Measurements from ENCODE around the gene STX8.
"Not testable (repeated sequence)": the region's sequence is repeated elsewhere in the genome, so short reads cannot be mapped to it uniquely, and the experiment has no call there.

The STX8 gene

GRCh38 chr17:9270921-9271320, 304.7 kb downstream of the STX8 start:
- in situ Hi-C loops (cut with MboI; ENCODE audit: low sequenced_read_pairs), result no loop called here

GRCh38 chr17:9269350-9270035, 306.1 kb downstream of the STX8 start:
- in situ Hi-C loops (cut with MboI; ENCODE audit: low sequenced_read_pairs), result no loop called here

- in situ Hi-C loops (cut with MboI; ENCODE audit: low sequenced_read_pairs), result no loop called here
These were observed 307.1 kb downstream of the STX8 start for GRCh38 chr17:9268546-9268945.

GRCh38 chr17:9266697-9267117, 308.9 kb downstream of the STX8 start:
- in situ Hi-C loops (cut with MboI; ENCODE audit: low sequenced_read_pairs), result no loop called here

DNA sequence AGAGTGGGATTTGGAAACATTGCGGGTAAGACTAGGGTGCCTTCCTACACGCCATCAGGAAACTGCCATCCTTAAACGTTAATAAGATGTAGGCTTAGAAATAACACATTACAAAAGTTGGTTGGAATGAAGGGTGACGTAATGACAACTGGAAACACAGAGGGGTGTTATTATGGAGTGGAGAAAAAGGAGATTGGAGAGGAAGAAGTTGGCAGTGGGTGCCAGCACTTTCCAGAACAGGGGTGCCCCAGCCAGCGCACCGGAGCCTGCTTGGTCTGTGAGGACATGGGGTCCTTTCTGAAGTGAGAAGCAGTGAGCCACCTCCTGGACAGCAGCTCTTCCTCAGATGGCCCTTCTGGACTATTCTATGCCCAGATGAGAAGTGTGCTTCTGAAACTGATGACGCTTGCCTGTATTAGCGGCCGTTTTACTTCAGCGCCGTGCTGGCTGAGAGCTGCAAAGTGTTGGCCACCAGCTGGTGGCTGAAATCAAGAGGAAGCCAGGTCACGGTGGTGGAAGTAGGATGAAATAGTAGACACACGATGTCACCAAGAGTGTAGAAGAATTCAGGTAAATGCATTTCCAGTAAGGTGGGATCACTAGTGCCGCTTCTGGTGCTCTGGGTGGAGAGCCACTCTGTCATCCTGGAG, 309.5 kb downstream of the STX8 start:
- in situ Hi-C loops (cut with MboI; ENCODE audit: low sequenced_read_pairs), result no loop called here

DNA sequence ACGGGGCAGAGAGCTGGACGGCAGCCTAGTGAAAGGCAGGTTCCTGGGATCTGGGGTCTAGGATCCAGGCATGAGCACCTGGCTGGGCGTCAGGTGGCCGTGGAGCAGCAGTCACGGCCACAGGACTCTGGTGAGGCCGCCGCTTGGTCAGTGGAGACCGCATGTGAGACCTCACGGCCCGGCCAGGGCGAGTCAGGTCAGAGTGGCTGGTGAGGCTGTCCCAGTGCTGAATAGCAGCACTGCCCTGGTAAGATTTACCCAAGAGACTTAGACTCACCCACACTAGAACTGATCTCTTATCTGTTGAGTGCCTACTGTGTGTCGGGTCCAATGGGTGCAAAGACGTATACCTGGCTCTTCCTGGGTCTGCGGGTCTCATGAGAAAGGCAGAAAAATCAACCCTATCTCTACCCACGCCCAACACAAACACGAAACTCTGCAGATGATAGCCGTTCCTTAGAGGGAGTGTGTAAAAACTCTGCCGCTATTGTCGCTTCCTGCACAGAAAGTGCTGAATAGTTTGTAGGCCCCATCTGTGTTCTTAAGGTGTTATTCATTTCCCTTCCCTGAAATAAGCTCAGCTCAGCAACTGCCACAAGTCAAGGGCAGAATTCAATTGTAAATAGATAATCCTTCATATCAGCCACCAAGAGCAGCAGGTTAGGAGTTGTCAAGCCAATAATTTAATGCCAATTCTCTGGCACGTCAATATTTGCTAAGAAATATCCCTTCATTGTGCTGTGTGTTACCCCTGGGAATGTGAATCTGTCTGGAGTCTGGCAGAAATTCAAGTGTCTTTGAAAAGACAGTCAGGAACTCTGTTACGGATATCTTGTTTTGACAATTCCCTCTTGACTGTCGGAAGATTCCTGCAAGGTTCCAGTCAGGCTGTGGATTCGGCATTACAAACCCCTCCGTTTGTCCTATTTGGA, 314.3 kb downstream of the STX8 start:
- in situ Hi-C loops (cut with MboI; ENCODE audit: low sequenced_read_pairs), result no loop called here

- in situ Hi-C loops (cut with MboI; ENCODE audit: low sequenced_read_pairs), result no loop called here
These were observed 316.2 kb downstream of the STX8 start for GRCh38 chr17:9259419-9259818.

- in situ Hi-C loops (cut with MboI; ENCODE audit: low sequenced_read_pairs), result no loop called here
These were observed 317.3 kb downstream of the STX8 start for GRCh38 chr17:9258115-9259015.

- in situ Hi-C loops (cut with MboI; ENCODE audit: low sequenced_read_pairs), result not testable (repeated sequence)
These were observed 318.0 kb downstream of the STX8 start for GRCh38 chr17:9257630-9257965.

- in situ Hi-C loops (cut with MboI; ENCODE audit: low sequenced_read_pairs), result no loop called here
These were observed 318.6 kb downstream of the STX8 start for GRCh38 chr17:9256751-9257629.

- in situ Hi-C loops (cut with MboI; ENCODE audit: low sequenced_read_pairs), result no loop called here
These were observed 319.3 kb downstream of the STX8 start for GRCh38 chr17:9256361-9256750.

DNA sequence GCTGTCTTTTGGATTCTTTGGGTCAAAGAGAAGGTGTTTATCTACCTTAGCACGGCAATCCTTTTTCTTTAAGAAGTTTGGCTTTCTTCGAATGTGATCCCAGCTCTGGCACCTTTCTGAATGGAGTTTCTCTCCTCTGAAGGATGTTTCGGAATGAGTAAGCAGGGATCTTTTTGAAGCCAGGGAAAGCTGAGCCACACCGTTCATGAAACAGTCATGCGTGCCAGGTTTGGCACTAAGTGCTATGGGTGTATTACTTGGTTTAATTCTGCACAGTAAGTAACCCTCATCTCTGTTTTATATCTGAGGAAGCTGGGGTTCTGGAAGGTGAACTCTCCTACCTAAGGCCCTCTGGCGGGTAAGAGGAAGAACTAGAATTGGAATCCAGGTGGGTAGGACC, 319.8 kb downstream of the STX8 start:
- in situ Hi-C loops (cut with MboI; ENCODE audit: low sequenced_read_pairs), result no loop called here

DNA sequence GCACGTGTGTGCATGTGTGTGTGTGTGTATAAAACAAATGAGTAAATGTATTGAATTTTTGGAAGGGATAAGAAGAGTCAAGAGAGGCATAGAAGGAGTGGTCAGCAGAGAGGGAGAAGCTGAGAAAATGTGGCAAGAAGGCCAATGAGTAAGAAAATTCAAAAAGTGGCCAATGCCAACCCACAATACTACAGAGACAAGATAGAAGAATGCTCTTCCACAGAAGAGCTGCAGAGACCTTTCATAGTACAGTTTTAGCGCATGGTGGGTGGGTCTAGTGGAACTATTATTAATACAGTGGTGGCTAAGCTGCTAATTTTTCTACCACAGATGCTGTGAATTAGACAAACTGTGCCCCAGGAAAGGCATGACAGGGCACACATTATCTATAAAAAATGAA, 320.8 kb downstream of the STX8 start:
- in situ Hi-C loops (cut with MboI; ENCODE audit: low sequenced_read_pairs), result no loop called here

DNA sequence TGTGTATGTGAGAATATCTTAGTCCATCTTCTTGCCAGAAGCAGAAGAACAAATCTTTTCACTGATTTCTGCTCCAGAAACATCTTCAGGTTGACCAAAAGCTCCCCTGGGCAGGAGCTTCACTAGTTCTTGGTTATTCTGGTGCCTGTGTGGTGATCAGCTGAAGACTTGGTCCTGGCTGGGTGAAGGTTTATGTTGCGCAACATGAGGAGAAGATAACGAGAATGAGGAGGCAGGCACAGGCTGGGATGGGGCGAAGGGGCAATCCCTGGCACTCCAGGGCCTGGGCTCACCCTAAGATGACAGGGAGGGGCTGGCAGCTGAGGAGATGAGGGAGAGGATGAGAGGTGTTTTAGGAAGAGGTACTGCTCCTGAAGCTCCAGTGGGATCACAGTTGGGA, 322.3 kb downstream of the STX8 start:
- in situ Hi-C loops (cut with MboI; ENCODE audit: low sequenced_read_pairs), result no loop called here

DNA sequence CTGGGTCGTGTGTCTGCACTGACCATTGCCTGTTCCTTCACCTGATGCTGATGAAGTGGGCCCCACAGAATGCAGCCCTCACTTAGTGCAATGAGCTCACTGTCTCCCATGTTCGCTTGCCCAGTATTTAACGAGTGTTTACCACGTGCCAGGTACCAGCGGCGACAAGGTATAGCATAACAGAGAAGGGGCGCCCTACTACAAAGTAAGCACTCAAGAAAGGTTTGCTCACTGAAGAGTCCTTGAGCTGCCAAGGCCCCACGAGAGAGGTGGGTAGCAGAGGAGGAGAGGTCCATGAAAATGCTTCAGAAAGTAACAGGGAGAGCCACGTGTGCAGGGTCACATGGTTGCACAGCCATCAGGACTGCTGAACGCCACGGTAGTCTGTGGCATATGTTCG, 324.3 kb downstream of the STX8 start:
- in situ Hi-C loops (cut with MboI; ENCODE audit: low sequenced_read_pairs), result no loop called here

DNA sequence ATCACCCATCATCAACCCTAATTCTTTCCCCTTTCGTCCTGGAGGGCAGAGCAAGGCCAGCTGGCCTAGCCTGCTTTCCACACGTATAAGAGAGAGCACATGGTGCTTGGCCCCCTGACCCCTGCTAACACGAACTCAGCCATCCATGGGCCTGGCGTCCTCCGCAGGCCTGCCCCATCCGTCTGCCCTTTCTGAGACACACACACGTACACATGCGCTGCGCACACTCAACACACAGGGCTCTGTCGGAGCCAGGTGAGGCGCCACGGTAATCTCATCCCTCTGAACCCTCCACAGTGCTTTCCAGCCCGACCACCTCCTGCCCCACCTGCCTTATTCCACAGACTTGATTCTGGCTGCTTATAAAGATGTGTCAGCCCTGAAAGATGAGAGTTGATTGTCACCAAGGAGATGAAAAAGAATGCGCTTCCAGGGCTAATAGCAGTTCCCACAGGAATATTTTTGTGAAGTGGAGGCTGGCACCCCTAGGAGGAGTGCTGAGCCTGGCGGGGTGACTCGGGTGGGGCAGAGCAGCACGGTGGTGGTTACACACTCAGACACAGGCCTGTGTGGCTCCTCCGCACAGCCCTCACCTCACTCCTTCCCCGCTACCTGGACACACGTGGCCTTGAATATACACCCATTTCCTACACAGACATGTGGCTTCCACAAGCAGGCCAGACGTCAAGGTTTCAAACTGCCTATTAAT, 326.2 kb downstream of the STX8 start:
- in situ Hi-C loops (cut with MboI; ENCODE audit: low sequenced_read_pairs), result no loop called here

- in situ Hi-C loops (cut with MboI; ENCODE audit: low sequenced_read_pairs), result no loop called here
These were observed 328.1 kb downstream of the STX8 start for GRCh38 chr17:9247401-9247938.

DNA sequence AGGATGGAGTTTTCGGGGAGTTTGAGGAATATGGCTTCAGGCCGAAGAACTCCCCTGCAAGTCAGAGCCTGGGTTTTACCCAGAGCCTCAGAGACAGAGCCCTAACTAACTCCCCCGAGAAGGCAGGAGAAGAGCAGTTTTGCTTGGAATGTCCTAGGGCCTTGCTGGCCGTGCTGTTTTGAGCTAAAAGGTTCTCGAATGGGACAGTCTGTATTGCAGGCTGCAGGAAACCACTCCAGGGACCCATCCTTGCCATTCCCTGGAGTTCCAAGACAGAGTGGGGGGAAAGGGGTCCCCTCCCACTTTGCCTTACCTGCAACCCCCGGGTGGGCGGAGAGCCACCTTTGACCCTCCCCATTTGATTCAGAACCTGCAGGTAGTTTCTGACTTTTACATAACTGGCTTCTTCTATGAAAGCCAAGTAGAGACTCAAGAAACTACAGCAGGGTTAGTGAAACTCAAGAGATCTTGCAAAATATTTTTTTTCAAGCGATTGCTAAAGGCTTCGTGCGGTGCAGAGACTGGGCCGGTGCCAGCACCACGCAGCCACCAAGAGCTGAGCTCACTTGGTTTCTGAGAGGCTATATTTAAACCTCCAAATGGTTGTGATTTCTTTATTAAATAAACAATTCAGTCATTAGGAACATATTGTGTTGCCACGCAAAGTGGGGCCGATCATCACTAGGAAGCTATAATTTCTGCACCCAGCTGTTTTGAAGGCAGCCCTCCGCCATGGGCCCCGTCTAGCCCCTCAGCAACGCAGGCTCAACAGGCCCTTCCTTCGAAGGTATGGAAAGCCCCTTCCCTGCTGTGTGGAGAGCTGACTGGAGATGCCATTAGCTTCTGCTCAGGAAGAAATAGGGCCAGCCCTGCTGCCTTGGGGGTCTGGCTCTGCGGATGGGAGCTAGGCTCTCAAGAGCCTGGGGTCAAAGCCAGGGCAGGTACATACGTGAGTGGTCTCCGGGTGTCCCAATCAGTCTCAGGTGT, 331.3 kb downstream of the STX8 start:
- in situ Hi-C loops (cut with MboI; ENCODE audit: low sequenced_read_pairs), result no loop called here
